Measurements from ENCODE around the gene HOXA9. TPM values are rescaled to one million over a fixed set of nuclear protein-coding genes. Genes with fewer than 3 reads are reported as not detected.

HOXA9 gene
- total RNA-seq, 4 donors from 2014 or later = 0.54 to 0.89 TPM; not detected in 2

- Histone ChIP-seq H3K27me3 (peaks cover 100% of the 10 kb centered on the region), H3K36me3 (no peaks in the 10 kb centered on the region), H3K9me3 (no peaks in the 10 kb centered on the region), H3K27ac (no peak overlapping the region), H3K4me1 (peaks cover 0 to 63% (median 18%) of the 10 kb centered on the region in 3 donors), H3K4me3 (peak overlapping the region in 1 of 2 donors; percentile 41)
- 4 to 5% methylated on average over 12 to 17 of the region's 72 CpGs for WGBS, 2 donors (ENCODE audit: low coverage in 1 of 2)
- ATAC-seq = no peak
- no peak for TF ChIP-seq POLR2AphosphoS5 (IDR thresholded peaks at IDR 0.05)
- TF ChIP-seq POLR2A (IDR thresholded peaks at IDR 0.05) = no peak
- no peak for TF ChIP-seq EP300 (IDR thresholded peaks at IDR 0.05)
- no peak for TF ChIP-seq CTCF (IDR thresholded peaks at IDR 0.05)
Measured at GRCh38 chr7:27184337-27185012, 19.1 kb upstream of the HOXA9 start.

- Histone ChIP-seq H3K9me3 (no peaks in the 10 kb centered on the region), H3K27ac (no peak overlapping the region), H3K27me3 (peaks cover 100% of the 10 kb centered on the region), H3K36me3 (no peaks in the 10 kb centered on the region), H3K4me3 (peak overlapping the region in 1 of 2 donors; percentile 41), H3K4me1 (peaks cover 0 to 60% (median 18%) of the 10 kb centered on the region in 3 donors)
- no peak for ATAC-seq
- TF ChIP-seq POLR2AphosphoS5 (IDR thresholded peaks at IDR 0.05) (no peak), CTCF (IDR thresholded peaks at IDR 0.05) (no peak), EP300 (IDR thresholded peaks at IDR 0.05) (no peak)
- WGBS, 2 donors (ENCODE audit: low coverage in 1 of 2) = 6 to 15% methylated on average over 13 to 25 of the region's 30 CpGs
Measured at GRCh38 chr7:27183682-27184336, 18.5 kb upstream of the HOXA9 start.

GRCh38 chr7:27182861-27183681 lies 17.7 kb upstream of the HOXA9 start:
- 20% methylated on average over 6 of the region's 39 CpGs; no CpG with 5 or more reads in 1 of the 2 donors for WGBS, 2 donors (ENCODE audit: low coverage in 1 of 2)
- TF ChIP-seq POLR2AphosphoS5 (IDR thresholded peaks at IDR 0.05) (no peak), EP300 (IDR thresholded peaks at IDR 0.05) (no peak), POLR2A (IDR thresholded peaks at IDR 0.05) (no peak), CTCF (IDR thresholded peaks at IDR 0.05) (no peak)
- Histone ChIP-seq H3K36me3 (no peaks in the 10 kb centered on the region), H3K4me3 (no peak overlapping the region), H3K27me3 (peaks cover 100% of the 10 kb centered on the region), H3K9me3 (no peaks in the 10 kb centered on the region), H3K4me1 (peaks cover 0 to 52% (median 12%) of the 10 kb centered on the region in 3 donors), H3K27ac (no peak overlapping the region)
- ATAC-seq = no peak

GRCh38 chr7:27182285-27182841 lies 17.0 kb upstream of the HOXA9 start:
- 0% methylated on average over 2 of the region's 4 CpGs; no CpG with 5 or more reads in 1 of the 2 donors for WGBS, 2 donors (ENCODE audit: low coverage in 1 of 2)
- Histone ChIP-seq H3K36me3 (no peaks in the 10 kb centered on the region), H3K27me3 (peaks cover 100% of the 10 kb centered on the region), H3K4me3 (no peak overlapping the region), H3K9me3 (no peaks in the 10 kb centered on the region), H3K4me1 (peaks cover 0 to 46% (median 11%) of the 10 kb centered on the region in 3 donors), H3K27ac (no peak overlapping the region)
- no peak for ATAC-seq
- no peak for TF ChIP-seq POLR2A (IDR thresholded peaks at IDR 0.05)
- TF ChIP-seq EP300 (IDR thresholded peaks at IDR 0.05) = no peak
- TF ChIP-seq CTCF (IDR thresholded peaks at IDR 0.05) = no peak
- no peak for TF ChIP-seq POLR2AphosphoS5 (IDR thresholded peaks at IDR 0.05)
